IMR-90 (cell line): Measurements from ENCODE around the gene UPK2. TPM values are rescaled to one million over a fixed set of nuclear protein-coding genes. Genes with fewer than 3 reads are reported as not detected.

ENCODE experiments used
- ATAC-seq: fragments of 200-7000 bp; cut with Tn5 transposase; 2 replicates; pipeline ENCODE4 v1.9.1; 2020; ENCODE audit warnings: low read depth, mild to moderate bottlenecking, moderate library complexity
- BruUV-seq: library from RNA; stranded (reverse); fragments of 400-500 nt; replicated peaks from 2 replicates; lab custom pipeline; 2021; lab: Mats Ljungman, UMichigan
- CTCF ChIA-PET: fragments of 300-600 bp; formaldehyde crosslinking; extraction: SDS; loops from one replicate; lab custom pipeline; 2021; ENCODE audit warnings: antibody characterized with exemption; lab: Yijun Ruan, JAX
- POLR2A ChIA-PET: fragments of 300-600 bp; sonication (Branson Sonifier 250); formaldehyde crosslinking; loops from one replicate; lab custom pipeline; 2022; ENCODE audit warnings: antibody characterized with exemption; ENCODE audit not compliant: unreplicated experiment; lab: Charles Lee
- DNase-seq: peaks from one replicate; pipeline ENCODE4 v3.0.0; 2013
- H2AFZ ChIP-seq: replicated peaks from 2 replicates; pipeline ENCODE3; 2013; ENCODE audit warnings: low read length, mild to moderate bottlenecking; ENCODE audit not compliant: poor library complexity
- H2AK5ac ChIP-seq: 2 replicates; pipeline ENCODE4 v1.6.1; 2013; ENCODE audit warnings: low read depth, low read length, inconsistent platforms
- H2AK9ac ChIP-seq: replicated peaks from 2 replicates; pipeline ENCODE3; 2013; ENCODE audit warnings: mild to moderate bottlenecking, low read depth, low read length, moderate library complexity; ENCODE audit not compliant: poor library complexity
- H2BK120ac ChIP-seq: 2 replicates; pipeline ENCODE4 v1.6.1; 2013; ENCODE audit warnings: low read depth, low read length, inconsistent platforms
- H2BK15ac ChIP-seq: 3 replicates; pipeline ENCODE4 v1.6.1; 2013; ENCODE audit warnings: low read depth, low read length, inconsistent platforms
- H2BK20ac ChIP-seq: 2 replicates; pipeline ENCODE4 v1.6.1; 2013; ENCODE audit warnings: low read depth, mild to moderate bottlenecking, inconsistent platforms, low read length, moderate library complexity
- H2BK5ac ChIP-seq: 2 replicates; pipeline ENCODE4 v1.6.1; 2013; ENCODE audit warnings: mild to moderate bottlenecking, low read depth, low read length, inconsistent platforms; ENCODE audit not compliant: poor library complexity, severe bottlenecking
- H3K14ac ChIP-seq: replicated peaks from 2 replicates; pipeline ENCODE4 v1.6.1; 2013; ENCODE audit warnings: low read depth, low read length, inconsistent platforms
- H3K18ac ChIP-seq: 2 replicates; pipeline ENCODE4 v1.6.1; 2013; ENCODE audit warnings: low read depth, low read length, control low read depth
- H3K23ac ChIP-seq: 2 replicates; pipeline ENCODE4 v1.6.1; 2013; ENCODE audit warnings: low read depth, low read length, inconsistent platforms
- H3K27ac ChIP-seq: 2 replicates; pipeline ENCODE4 v1.5.1; 2013; ENCODE audit warnings: mild to moderate bottlenecking, control low read depth, low read length; ENCODE audit not compliant: insufficient read depth
- H3K27me3 ChIP-seq: 2 replicates; pipeline ENCODE4 v1.6.1; 2013; ENCODE audit warnings: low read length; ENCODE audit not compliant: control insufficient read depth, insufficient read depth
- H3K36me3 ChIP-seq: 2 replicates; pipeline ENCODE4 v1.6.1; 2013; ENCODE audit warnings: low read length, mixed read lengths; ENCODE audit not compliant: control insufficient read depth, insufficient read depth
- H3K4ac ChIP-seq: 2 replicates; pipeline ENCODE4 v1.6.1; 2013; ENCODE audit warnings: low read depth, low read length, inconsistent platforms
- H3K4me1 ChIP-seq: 2 replicates; pipeline ENCODE4 v1.6.1; 2013; ENCODE audit warnings: low read length, mixed read lengths; ENCODE audit not compliant: control insufficient read depth, insufficient read depth
- H3K4me2 ChIP-seq: 2 replicates; pipeline ENCODE4 v1.6.1; 2013; ENCODE audit warnings: low read depth, mild to moderate bottlenecking, control low read depth, low read length, moderate library complexity
- H3K4me3 ChIP-seq: 2 replicates; pipeline ENCODE4 v1.5.1; 2013; ENCODE audit warnings: low read depth, mild to moderate bottlenecking, control low read depth, low read length, moderate library complexity; ENCODE audit not compliant: insufficient read depth
- H3K56ac ChIP-seq: 2 replicates; pipeline ENCODE4 v1.6.1; 2013; ENCODE audit warnings: low read length, inconsistent platforms; ENCODE audit not compliant: insufficient read depth; ENCODE audit errors: extremely low read depth
- H3K79me1 ChIP-seq, 2 experiments: 2 replicates each; pipeline ENCODE4 v1.6.1; 2013; ENCODE audit warnings: low read length in 2 of 2, inconsistent platforms in 1 of 2, low read depth in 1 of 2
- H3K9ac ChIP-seq: 2 replicates; pipeline ENCODE4 v1.6.1; 2013; ENCODE audit warnings: low read depth, low read length, control low read depth
- H3K9me1 ChIP-seq: 2 replicates; pipeline ENCODE4 v1.6.1; 2013; ENCODE audit warnings: low read length, inconsistent platforms; ENCODE audit not compliant: insufficient read depth
- H3K9me3 ChIP-seq: 2 replicates; pipeline ENCODE4 v1.6.1; 2013; ENCODE audit warnings: low read length; ENCODE audit not compliant: control insufficient read depth, insufficient read depth
- H4K20me1 ChIP-seq: 2 replicates; pipeline ENCODE4 v1.6.1; 2013; ENCODE audit warnings: low read length, inconsistent platforms; ENCODE audit not compliant: insufficient read depth
- H4K5ac ChIP-seq: 2 replicates; pipeline ENCODE4 v1.6.1; 2013; ENCODE audit warnings: mild to moderate bottlenecking, low read depth, low read length, control low read depth
- H4K8ac ChIP-seq, 2 experiments: 2 replicates each; pipeline ENCODE4 v1.6.1; 2013; ENCODE audit warnings: low read depth in 2 of 2, low read length in 2 of 2, control low read depth in 1 of 2, inconsistent platforms in 1 of 2
- H4K91ac ChIP-seq: 2 replicates; pipeline ENCODE4 v1.6.1; 2013; ENCODE audit warnings: low read depth, low read length, inconsistent platforms; ENCODE audit not compliant: insufficient read depth
- BHLHE40 ChIP-seq: fragments of 150-350 bp; IDR thresholded peaks from 2 replicates; pipeline ENCODE4 v1.6.1; 2016; ENCODE audit warnings: mild to moderate bottlenecking, low read depth, low read length
- CHD1 ChIP-seq: IDR thresholded peaks from 2 replicates; pipeline ENCODE4 v1.6.1; 2012; ENCODE audit warnings: low read depth, low read length, improper control_type of control experiment
- FOS ChIP-seq: fragments of 150-350 bp; IDR thresholded peaks from 2 replicates; pipeline ENCODE4 v1.6.1; 2016; ENCODE audit warnings: low read depth, low read length
- MAZ ChIP-seq: IDR thresholded peaks from 2 replicates; pipeline ENCODE4 v1.6.1; 2012; ENCODE audit warnings: low read depth, mild to moderate bottlenecking, low read length, improper control_type of control experiment, moderate library complexity, borderline replicate concordance
- MXI1 ChIP-seq: IDR thresholded peaks from 2 replicates; pipeline ENCODE4 v1.6.1; 2012; ENCODE audit warnings: low read depth, mild to moderate bottlenecking, low read length, moderate library complexity, borderline replicate concordance
- NFE2L2 ChIP-seq: fragments of 150-350 bp; IDR thresholded peaks from 2 replicates; pipeline ENCODE4 v1.6.1; 2016; ENCODE audit warnings: low read depth, mild to moderate bottlenecking, low read length
- POLR2A ChIP-seq: IDR thresholded peaks from 2 replicates; pipeline ENCODE4 v1.6.1; 2012; ENCODE audit warnings: mild to moderate bottlenecking, low read depth, low read length
- RFX5 ChIP-seq: IDR thresholded peaks from 2 replicates; pipeline ENCODE4 v1.8.0; 2012; ENCODE audit warnings: low read depth, mild to moderate bottlenecking, low read length, moderate library complexity
- WGBS, 2 experiments: methylation state at CpG; one replicate each; pipeline versions ENCODE4 v1.1.5 to v1.1.7; 2013; ENCODE audit warnings: missing lambda C conversion rate in 2 of 2; ENCODE audit not compliant: insufficient read length in 1 of 2; ENCODE audit errors: extremely low coverage in 2 of 2; 5-methylcytosine and 5-hydroxymethylcytosine counted together
- dilution Hi-C: fragments of 300-500 bp; cut with HindIII; formaldehyde crosslinking; loops from one replicate; pipeline ENCODE4 v1.14.3; 2018; ENCODE audit warnings: low sequenced_read_pairs; ENCODE audit not compliant: unreplicated experiment
- in situ Hi-C: fragments of 300-500 bp; cut with MboI; formaldehyde crosslinking; loops from 3 replicates; pipeline ENCODE4 v1.14.3; 2019; ENCODE audit warnings: low sequenced_read_pairs, inconsistent platforms, mixed read lengths
- intact Hi-C: fragments of 100-400 bp; cut with micrococcal nuclease; formaldehyde crosslinking; loops from 2 replicates; pipeline ENCODE4 v1.10.0; 2022
- polyA plus RNA-seq, 3 experiments: library from polyadenylated mRNA; depleted of rRNA; stranded (reverse); fragments of >200 nt; gene quantifications; 2 replicates each; pipeline ENCODE4 v1.2.3, GENCODE V29; 2012; ENCODE audit warnings: low replicate concordance in 1 of 3
- total RNA-seq: library from RNA; depleted of rRNA; stranded (reverse); fragments of >200 nt; gene quantifications from 2 replicates; pipeline ENCODE4 v1.2.3, GENCODE V29; 2012
- TF ChIP-seq, protein P1 (sequence below): conservative IDR thresholded peaks from 2 replicates; pipeline ENCODE4 v1.5.1; 2012; ENCODE audit warnings: mild to moderate bottlenecking, low read depth, low read length, improper control_type of control experiment

The UPK2 gene
- total and polyA plus RNA-seq, 2 of the 4 experiments (the other 2 are of a cell fraction): 0.26 TPM; not detected in 1

DNA sequence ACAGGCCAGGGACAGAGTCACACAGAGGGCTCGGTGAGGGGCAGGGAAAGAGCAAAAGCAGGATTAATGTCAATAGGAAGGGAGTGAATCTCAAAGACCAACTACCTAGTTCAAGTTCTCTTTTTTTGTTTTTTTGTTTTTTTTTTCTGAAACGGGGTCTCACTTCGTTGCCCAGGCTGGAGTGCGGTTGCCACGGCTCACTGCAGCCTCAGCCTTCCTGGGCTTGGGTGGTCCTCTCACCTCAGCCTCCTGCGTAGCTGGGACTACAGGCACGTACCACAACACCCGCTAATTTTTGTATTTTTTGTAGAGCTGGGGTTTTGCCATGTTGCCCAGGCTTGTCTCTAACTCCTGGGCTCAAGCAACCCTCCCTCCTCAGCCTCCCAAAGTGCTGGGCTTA, 20.7 kb upstream of the UPK2 start:
- Histone ChIP-seq H2BK120ac (no peak overlapping the region), H3K23ac (no peak overlapping the region), H2BK20ac (no peak overlapping the region), H3K27ac (no peak overlapping the region), H3K79me1 (no peaks in the 10 kb centered on the region), H3K4me2 (no peak overlapping the region), H3K4ac (no peak overlapping the region), H2BK15ac (no peak overlapping the region), H4K8ac (no peak overlapping the region), H3K18ac (no peak overlapping the region), H3K9me3 (no peaks in the 10 kb centered on the region), H2AFZ (no peak overlapping the region), H4K91ac (no peak overlapping the region), H3K4me1 (peaks cover 6% of the 10 kb centered on the region; the same call in 1 of the 2 replicates), H3K36me3 (no peaks in the 10 kb centered on the region), H4K20me1 (peaks cover 4% of the 10 kb centered on the region; the same call in 1 of the 2 replicates), H3K4me3 (no peak overlapping the region), H3K9ac (no peak overlapping the region), H2AK9ac (no peak overlapping the region), H3K9me1 (peaks cover 7% of the 10 kb centered on the region), H3K56ac (no peak overlapping the region), H3K14ac (no peak overlapping the region), H3K27me3 (no peaks in the 10 kb centered on the region), H4K5ac (no peak overlapping the region), H2BK5ac (no peak overlapping the region), H2AK5ac (no peak overlapping the region)
- intact Hi-C loops (no loop called here), in situ Hi-C loops (loop anchor here (5.0 kb wide), 1 partner anchor 33 kb away; no protein-coding TSS in a partner anchor), dilution Hi-C loops (no loop called here)
- ChIA-PET CTCF (no interaction called here), POLR2A (no interaction called here)
- no peak for ATAC-seq
- no CpG with 5 or more reads among the region's 8 CpGs for WGBS, 2 experiments
- DNase-seq: no peak
- no peak for TF ChIP-seq FOS
- TF ChIP-seq RFX5: no peak
- no peak for TF ChIP-seq NFE2L2
- TF ChIP-seq MAZ: no peak
- TF ChIP-seq BHLHE40: no peak
- no peak for TF ChIP-seq CHD1
- TF ChIP-seq MXI1: no peak
- no peak for TF ChIP-seq POLR2A
- TF ChIP-seq, protein P1, sequence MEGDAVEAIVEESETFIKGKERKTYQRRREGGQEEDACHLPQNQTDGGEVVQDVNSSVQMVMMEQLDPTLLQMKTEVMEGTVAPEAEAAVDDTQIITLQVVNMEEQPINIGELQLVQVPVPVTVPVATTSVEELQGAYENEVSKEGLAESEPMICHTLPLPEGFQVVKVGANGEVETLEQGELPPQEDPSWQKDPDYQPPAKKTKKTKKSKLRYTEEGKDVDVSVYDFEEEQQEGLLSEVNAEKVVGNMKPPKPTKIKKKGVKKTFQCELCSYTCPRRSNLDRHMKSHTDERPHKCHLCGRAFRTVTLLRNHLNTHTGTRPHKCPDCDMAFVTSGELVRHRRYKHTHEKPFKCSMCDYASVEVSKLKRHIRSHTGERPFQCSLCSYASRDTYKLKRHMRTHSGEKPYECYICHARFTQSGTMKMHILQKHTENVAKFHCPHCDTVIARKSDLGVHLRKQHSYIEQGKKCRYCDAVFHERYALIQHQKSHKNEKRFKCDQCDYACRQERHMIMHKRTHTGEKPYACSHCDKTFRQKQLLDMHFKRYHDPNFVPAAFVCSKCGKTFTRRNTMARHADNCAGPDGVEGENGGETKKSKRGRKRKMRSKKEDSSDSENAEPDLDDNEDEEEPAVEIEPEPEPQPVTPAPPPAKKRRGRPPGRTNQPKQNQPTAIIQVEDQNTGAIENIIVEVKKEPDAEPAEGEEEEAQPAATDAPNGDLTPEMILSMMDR: no peak
- BruUV-seq: no TSS peak
